GM19193 (cell line): ENCODE data around the gene KCNH2.

ENCODE experiments used
- POLR2A ChIP-seq: IDR thresholded peaks from 4 replicates; pipeline ENCODE4 v1.6.1; 2011; ENCODE audit not compliant: insufficient read depth, insufficient read length; ENCODE audit errors: extremely low read depth

KCNH2 gene

DNA sequence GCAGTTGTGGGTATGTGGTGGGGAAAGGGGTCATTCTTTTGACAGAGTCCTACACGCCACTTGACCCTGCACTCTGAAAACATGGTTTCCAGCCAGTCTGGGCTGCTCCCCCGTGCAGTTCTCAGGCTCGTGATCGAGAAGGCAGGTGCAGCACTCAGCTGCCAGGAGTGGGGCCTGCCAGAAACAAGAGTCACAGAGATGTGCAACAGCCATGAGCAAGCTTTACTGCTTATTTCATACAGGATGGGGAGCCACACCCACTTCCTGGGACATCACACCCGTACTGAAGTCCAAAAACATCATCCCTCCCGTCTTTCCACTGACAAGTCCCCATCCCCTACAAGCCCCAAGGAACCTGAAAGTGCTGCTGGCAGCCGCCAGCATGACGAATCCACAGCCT, 36.8 kb upstream of the KCNH2 start:
- TF ChIP-seq POLR2A, result no peak

DNA sequence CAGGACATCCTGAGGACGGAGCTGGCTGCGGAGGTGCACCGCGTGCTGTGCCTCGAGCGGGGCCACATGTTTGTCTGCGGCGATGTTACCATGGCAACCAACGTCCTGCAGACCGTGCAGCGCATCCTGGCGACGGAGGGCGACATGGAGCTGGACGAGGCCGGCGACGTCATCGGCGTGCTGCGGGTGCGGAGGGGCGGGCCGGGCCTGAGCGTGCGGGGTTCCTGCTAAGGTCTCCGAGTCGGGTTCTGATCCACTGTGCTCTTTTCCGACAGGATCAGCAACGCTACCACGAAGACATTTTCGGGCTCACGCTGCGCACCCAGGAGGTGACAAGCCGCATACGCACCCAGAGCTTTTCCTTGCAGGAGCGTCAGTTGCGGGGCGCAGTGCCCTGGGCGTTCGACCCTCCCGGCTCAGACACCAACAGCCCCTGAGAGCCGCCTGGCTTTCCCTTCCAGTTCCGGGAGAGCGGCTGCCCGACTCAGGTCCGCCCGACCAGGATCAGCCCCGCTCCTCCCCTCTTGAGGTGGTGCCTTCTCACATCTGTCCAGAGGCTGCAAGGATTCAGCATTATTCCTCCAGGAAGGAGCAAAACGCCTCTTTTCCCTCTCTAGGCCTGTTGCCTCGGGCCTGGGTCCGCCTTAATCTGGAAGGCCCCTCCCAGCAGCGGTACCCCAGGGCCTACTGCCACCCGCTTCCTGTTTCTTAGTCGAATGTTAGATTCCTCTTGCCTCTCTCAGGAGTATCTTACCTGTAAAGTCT, 35.8 kb upstream of the KCNH2 start:
- no peak for TF ChIP-seq POLR2A

DNA sequence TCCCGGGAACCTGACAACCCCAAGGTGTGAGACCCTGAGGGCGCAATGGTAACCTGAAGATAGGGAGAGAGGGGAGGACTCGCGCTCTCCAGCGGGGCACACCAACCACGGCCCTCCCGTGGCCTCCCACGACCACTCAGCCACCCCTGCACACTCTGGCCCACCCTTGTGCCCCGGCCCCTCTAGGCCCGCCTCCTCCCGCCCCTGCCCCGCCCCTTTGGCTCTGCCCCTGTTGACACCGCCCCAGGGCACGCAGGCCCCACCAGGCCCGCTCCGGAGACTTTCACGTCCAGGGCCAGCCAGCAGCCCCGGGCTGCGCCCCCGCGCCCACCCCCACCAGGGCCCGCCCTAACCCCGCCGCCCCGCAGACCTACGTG, 35.2 kb upstream of the KCNH2 start:
- no peak for TF ChIP-seq POLR2A

DNA sequence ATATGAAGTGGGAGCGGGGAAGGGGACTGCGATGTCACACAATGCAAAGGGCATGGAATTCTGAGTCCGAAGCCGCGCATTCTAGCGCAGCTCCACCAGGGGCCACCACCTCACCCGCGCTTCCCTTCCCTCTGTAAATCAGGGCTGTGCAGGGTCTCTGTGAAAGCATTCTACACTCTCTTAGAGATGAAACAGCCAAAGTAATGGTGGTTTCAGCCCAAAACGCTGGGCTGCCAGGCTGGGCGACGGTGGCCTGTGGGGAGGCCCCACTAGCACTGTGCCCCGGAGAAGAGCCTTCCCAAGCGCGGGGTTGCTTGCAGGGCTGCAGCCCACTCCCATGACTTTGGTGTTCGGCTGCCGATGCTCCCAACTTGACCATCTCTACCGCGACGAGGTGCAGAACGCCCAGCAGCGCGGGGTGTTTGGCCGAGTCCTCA, 34.8 kb upstream of the KCNH2 start:
- TF ChIP-seq POLR2A, result no peak

DNA sequence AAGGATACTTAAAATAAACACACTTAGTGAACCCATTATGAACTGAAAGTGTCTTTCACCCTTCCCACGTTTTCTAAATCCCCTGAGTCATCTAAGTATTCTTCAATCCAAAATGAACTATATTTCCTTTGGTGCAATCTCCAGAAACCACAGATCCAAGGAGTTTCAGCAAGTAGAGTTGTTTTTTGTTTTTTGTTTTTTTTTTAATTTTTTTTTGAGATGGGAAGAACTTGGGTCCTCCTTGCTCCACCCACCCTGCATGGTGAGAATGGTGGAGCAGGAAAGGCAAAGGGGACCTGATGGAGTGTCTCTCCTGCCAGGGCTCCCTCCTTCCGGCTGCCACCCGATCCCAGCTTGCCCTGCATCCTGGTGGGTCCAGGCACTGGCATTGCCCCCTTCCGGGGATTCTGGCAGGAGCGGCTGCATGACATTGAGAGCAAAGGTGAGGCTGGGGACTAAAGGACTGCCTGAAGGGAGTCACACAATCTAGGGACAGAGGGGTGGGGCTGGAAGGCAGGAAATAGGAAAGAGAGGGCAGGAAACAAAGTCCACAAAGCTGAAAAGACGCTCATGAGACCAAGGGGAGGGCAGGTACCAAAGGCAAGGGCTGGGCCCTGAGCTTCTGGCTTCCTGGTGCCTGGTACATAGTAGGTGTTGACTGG, 34.0 kb upstream of the KCNH2 start:
- TF ChIP-seq POLR2A, result no peak

DNA sequence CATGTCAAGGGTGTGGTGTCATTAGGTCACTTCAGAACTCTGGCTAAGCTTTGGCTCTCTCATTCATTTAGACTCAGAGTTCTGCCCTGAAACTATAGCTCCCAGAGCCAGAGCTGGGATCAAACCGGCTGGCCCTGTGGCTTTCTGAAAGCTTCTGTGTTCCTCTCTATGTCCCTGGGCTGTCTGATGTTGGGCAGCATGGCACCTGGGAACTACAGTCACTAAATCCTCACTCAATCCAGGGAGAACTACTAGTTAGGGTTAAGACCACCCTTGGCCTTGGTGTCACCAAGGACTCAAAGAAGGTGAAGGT, 32.9 kb upstream of the KCNH2 start:
- no peak for TF ChIP-seq POLR2A

DNA sequence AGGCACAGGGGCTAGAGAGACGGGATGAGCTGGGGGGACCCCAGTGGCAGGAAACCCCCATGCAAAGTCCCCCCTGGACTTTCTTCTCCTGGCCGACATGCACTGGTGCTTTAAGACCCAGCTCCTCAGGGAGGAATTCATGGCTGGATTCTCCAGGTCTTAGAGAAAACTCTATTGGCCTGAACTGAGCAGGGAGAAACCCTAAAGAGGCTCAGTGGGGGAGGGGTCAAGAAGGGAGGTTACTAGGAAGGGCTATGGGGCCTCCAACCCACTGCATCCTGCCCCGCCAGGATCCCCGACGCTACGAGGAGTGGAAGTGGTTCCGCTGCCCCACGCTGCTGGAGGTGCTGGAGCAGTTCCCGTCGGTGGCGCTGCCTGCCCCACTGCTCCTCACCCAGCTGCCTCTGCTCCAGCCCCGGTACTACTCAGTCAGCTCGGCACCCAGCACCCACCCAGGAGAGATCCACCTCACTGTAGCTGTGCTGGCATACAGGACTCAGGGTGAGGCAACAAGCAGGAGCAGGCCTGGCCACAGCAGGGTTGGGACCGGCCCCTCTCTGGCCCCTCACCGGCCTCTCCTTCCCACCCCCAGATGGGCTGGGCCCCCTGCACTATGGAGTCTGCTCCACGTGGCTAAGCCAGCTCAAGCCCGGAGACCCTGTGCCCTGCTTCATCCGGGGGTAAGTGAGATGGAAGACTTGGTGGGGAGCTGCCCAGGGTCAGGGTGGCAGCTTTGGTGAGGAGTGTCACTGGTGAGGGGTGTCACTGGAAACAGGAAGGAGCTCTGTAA, 32.4 kb upstream of the KCNH2 start:
- no peak for TF ChIP-seq POLR2A

DNA sequence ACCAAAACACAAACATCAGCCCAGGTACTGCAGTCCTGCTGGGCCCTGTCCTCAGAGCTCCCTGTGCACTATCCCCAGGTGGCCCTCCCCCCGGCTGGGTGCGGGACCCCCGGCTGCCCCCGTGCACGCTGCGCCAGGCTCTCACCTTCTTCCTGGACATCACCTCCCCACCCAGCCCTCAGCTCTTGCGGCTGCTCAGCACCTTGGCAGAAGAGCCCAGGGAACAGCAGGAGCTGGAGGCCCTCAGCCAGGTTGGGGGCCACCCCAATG, 31.9 kb upstream of the KCNH2 start:
- no peak for TF ChIP-seq POLR2A

DNA sequence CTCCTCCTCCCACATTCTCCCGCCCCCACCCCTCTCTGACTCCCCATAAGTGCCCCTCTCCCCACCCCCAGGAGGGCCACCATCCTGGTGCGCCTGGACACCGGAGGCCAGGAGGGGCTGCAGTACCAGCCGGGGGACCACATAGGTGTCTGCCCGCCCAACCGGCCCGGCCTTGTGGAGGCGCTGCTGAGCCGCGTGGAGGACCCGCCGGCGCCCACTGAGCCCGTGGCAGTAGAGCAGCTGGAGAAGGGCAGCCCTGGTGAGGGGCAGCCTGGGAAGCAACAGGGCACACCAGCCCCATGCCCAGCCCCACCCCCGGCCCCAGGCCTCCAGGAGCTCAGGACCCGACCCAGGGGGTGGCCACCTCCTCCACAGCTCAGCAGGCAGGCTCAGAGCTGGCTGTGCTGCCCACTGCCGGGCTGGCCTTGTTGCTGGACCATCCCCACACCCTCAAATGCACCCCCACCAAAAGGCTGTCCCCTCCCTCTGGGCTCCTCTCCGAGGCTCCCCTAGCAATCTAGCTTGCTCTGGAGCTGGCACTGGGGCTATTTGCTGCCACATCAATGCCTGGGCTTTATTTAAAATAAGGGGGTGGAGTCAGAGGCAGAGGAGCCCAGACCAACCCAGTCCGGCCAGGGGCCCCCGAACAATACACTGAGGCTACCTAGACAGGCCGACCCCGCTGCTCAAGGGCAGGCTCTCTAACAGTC, 31.4 kb upstream of the KCNH2 start:
- TF ChIP-seq POLR2A, result no peak

DNA sequence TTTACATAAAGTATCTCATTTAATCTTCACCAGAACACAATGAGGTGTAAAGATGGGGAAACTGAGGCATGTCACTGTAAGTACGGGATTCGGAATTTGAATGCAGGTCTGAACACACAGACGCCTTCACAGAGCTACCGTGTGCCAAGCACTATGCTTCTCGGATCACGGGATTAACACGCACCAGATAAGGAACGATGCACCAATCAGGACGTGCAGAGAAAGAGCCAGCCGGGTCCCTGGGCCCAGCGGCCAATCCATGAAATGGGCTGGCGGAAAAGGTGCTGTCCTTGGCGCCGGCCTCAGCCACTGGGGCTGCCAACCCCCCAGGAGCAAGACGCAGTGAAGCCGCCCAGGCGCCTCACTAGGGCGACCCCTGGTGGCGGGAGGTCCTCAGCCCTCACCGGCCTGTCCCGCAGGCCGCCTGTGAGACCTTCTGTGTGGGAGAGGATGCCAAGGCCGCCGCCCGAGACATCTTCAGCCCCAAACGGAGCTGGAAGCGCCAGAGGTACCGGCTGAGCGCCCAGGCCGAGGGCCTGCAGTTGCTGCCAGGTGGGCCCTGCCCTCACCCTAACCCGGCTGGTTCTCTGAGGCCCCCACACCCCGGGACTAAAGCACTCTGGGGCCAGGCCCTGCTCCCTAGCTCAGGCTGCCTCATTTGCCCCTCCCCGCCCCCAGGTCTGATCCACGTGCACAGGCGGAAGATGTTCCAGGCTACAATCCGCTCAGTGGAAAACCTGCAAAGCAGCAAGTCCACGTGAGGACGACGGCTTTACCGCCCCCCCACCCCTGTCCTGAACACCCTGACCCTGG, 30.6 kb upstream of the KCNH2 start:
- TF ChIP-seq POLR2A, result peak; percentile 40

DNA sequence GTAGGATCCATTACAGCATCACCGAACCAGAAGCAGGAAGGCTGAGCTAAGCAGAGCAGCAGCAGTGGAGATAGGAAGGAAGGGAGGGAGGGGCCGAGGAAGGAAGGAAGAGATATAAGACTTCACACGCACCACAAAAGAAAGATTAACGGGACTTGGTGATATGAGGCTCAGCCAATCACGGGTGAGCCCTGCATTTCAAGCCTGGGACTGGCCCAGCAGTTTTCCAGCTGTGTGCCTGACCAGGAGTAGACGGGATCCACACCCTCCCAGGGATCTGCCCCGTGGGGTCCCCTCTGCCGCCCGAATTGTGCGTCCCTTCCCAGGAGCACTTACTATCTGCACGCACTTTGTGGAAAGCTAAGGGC, 30.0 kb upstream of the KCNH2 start:
- no peak for TF ChIP-seq POLR2A

DNA sequence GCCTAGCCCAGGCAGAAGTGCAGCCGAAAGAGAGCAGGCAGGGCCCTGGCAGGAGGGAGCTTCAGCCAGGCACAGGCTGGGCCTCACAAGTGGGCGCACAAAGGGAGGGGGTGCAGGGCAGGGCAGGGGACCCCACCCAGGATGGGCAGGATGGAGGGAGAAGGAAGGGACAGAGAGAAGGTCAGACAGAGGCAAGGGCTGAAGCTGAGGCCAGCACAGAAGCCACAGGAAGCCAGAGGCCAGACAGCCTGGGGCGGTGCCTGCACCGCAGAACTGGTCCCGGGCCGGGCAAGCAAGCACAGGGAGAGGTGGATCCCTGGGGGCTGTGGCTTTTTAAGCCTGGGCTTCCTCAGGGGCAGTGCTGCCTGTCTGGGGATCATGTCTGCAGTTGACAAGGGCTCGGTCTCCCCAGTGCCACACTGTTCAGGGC, 29.4 kb upstream of the KCNH2 start:
- no peak for TF ChIP-seq POLR2A

DNA sequence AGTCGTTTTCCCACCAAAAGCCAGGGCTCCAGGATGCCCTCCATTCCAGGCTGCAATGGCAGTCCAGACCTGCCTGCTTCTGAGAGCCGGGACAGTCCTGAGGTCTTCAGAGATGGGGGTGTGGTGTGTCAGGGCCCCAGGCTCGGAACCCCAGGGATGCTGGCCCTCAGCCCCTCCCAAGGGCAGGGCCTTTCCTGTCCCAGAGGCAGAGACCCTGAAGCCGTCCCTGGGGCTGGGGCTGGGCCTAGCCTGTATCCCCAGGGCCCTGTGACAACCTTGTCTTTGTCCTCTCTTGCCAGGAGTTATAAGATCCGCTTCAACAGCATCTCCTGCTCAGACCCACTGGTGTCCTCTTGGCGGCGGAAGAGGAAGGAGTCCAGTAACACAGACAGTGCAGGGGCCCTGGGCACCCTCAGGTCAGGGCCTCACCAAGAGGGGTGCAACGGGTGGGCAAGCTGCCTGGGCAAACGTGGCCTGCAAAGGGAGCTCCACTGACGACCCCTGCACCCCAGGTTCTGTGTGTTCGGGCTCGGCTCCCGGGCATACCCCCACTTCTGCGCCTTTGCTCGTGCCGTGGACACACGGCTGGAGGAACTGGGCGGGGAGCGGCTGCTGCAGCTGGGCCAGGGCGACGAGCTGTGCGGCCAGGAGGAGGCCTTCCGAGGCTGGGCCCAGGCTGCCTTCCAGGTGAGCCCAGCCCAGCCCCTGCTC, 28.6 kb upstream of the KCNH2 start:
- TF ChIP-seq POLR2A, result no peak

DNA sequence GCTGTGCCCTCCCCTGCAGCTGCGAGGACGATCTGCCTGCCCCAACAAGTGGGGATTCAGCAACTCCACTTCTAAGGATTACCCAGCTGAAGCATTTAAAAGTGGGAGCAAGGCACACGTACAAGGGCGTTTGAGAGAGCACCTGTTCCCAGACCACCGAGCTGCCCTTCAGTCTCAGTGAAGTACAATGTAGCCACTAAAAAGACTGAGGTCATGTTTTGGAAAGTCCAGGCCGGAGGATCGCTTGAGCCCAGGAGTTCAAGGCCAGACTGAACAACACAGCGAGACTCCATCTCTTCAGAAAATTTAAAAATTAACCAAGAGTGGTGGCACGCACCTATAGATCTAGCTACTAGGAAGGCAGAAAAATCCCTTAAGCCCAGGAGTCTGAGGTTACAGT, 27.4 kb upstream of the KCNH2 start:
- no peak for TF ChIP-seq POLR2A

DNA sequence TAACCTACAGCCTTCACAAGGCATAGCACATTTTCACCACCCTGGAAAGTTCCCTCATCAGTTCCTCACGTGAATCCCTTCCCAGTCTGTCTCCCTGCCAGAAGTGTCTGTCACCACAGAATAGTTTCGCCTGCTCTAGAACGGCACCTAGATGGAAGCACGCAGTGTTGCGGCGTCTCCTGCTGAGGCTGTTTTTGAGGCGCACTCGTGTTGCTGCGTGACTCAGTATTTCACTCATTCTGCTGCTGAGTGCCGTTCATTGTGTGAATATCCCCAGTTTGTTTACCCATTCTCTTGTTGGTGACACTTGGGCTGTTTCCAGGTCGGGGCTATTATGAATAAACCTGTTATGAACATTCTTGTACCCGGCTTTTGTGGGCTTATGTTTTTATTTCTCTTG, 25.5 kb upstream of the KCNH2 start:
- TF ChIP-seq POLR2A, result no peak

DNA sequence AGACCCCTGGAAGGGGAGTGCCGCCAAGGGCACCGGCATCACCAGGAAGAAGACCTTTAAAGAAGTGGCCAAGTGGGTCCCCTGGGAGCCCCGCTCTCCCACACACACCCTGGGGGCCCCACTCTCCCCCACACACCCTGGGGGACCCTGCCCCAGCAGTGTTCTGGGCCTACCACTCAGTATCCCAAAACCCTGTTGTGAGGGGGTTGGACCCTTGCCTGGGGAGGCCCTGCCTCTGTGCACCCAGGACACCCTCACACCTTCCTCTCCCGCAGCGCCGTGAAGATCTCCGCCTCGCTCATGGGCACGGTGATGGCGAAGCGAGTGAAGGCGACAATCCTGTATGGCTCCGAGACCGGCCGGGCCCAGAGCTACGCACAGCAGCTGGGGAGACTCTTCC, 23.4 kb upstream of the KCNH2 start:
- no peak for TF ChIP-seq POLR2A
